Activated CD4-positive, alpha-beta T cell treated with anti-CD3 and anti-CD28 coated beads for 48 hours (primary cell): ENCODE measurements around the gene SEMA6C.

ENCODE experiments used
- DNase-seq: peaks from one replicate; pipeline ENCODE4 v3.0.0-alpha.2; 2020

SEMA6C gene

GRCh38 chr1:151158326-151158725 is 11.9 kb upstream of the SEMA6C start:
- peak; percentile 75 for DNase-seq

GRCh38 chr1:151157067-151157531 is 10.7 kb upstream of the SEMA6C start:
- peak; percentile 76 for DNase-seq

- DNase-seq = peak; percentile 90
These were observed 10.0 kb upstream of the SEMA6C start, which contains the start of gene TNFAIP8L2 for GRCh38 chr1:151156515-151156819. Gene TNFAIP8L2 (plus strand): TSS chr1:151156649. CDS start chr1:151158698, 2,049 bp downstream.

- DNase-seq = no peak
These were observed 1.2 kb upstream of the SEMA6C start for GRCh38 chr1:151147665-151148064.

- no peak for DNase-seq
These were observed 687 bp upstream of the SEMA6C start for GRCh38 chr1:151147132-151147503.

GRCh38 chr1:151146072-151146411 is 389 bp downstream of the SEMA6C start:
- no peak for DNase-seq

- DNase-seq = peak; percentile 41
These were observed 943 bp downstream of the SEMA6C start for GRCh38 chr1:151145304-151146071.

- no peak for DNase-seq
These were observed 1.7 kb downstream of the SEMA6C start for GRCh38 chr1:151144474-151145303.

GRCh38 chr1:151143986-151144385 is 2.4 kb downstream of the SEMA6C start:
- DNase-seq = no peak

- DNase-seq = no peak
These were observed 3.4 kb downstream of the SEMA6C start for GRCh38 chr1:151143057-151143435.

- no peak for DNase-seq
These were observed 3.9 kb downstream of the SEMA6C start for GRCh38 chr1:151142411-151143056.

- DNase-seq = no peak
These were observed 8.6 kb downstream of the SEMA6C start for GRCh38 chr1:151137789-151138188.

GRCh38 chr1:151135433-151136385 is 10.7 kb downstream of the SEMA6C start:
- no peak for DNase-seq

GRCh38 chr1:151134991-151135390 is 11.4 kb downstream of the SEMA6C start:
- DNase-seq = no peak

GRCh38 chr1:151134396-151134795 is 12.0 kb downstream of the SEMA6C start:
- no peak for DNase-seq

GRCh38 chr1:151133018-151133806 is 13.2 kb downstream of the SEMA6C start:
- DNase-seq = no peak

GRCh38 chr1:151132335-151133017 is 14.0 kb downstream of the SEMA6C start:
- no peak for DNase-seq

GRCh38 chr1:151131701-151132334 is 14.6 kb downstream of the SEMA6C start:
- no peak for DNase-seq

GRCh38 chr1:151130987-151131586 is 15.3 kb downstream of the SEMA6C start:
- peak; percentile 91 for DNase-seq

- DNase-seq = no peak
These were observed 17.6 kb downstream of the SEMA6C start for GRCh38 chr1:151128800-151129199.
